Fibroblast of the conjunctiva (primary cell): Measurements from ENCODE around the gene PIKFYVE.
A peak's percentile ranks its signal among the peaks of the same experiment; 100 is the strongest.
"Not testable (repeated sequence)": the region's sequence is repeated elsewhere in the genome, so short reads cannot be mapped to it uniquely, and the experiment has no call there.

Experiments
- DNase-seq: peaks from one replicate; pipeline ENCODE4 v3.0.0-alpha.2; 2010; ENCODE audit warnings: low read depth

Gene PIKFYVE

GRCh38 chr2:208366215-208367127 is 100.4 kb downstream of the PIKFYVE start:
- no peak for DNase-seq

DNA sequence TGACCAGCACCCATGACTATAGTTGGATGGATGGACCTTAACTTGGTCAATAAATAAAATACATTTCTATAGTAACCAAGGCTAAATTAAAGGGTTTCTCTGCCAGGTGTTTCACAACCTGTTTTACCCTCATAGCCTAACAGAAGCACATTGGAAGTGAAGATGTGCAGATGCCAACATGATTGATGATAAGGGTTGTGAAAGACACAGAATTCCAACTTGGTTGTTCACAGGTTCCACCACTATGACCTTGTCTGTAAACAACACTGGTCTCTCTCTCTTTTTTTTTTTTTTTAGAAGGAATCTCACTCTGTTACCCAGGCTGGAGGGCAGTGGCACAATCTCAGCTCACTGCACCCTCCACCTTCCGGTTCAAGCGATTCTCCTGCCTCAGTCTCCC is 103.0 kb downstream of the PIKFYVE start:
- no peak for DNase-seq

GRCh38 chr2:208370881-208371633 is 105.0 kb downstream of the PIKFYVE start:
- DNase-seq: no peak

DNA sequence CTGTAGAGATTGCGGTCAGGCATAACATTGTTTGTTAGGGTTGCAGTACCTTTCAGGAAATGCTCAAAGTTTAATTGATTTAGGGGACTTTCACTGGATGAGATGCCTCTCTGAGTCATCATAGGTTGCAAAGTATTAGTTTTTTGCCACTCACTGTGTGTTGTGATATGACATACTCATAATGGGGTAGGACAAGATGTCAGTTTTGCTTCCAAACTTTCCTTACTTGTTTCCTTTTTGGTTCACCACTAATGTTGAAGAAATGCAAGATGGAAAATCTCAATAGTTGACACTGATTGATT is 105.5 kb downstream of the PIKFYVE start:
- no peak for DNase-seq

DNA sequence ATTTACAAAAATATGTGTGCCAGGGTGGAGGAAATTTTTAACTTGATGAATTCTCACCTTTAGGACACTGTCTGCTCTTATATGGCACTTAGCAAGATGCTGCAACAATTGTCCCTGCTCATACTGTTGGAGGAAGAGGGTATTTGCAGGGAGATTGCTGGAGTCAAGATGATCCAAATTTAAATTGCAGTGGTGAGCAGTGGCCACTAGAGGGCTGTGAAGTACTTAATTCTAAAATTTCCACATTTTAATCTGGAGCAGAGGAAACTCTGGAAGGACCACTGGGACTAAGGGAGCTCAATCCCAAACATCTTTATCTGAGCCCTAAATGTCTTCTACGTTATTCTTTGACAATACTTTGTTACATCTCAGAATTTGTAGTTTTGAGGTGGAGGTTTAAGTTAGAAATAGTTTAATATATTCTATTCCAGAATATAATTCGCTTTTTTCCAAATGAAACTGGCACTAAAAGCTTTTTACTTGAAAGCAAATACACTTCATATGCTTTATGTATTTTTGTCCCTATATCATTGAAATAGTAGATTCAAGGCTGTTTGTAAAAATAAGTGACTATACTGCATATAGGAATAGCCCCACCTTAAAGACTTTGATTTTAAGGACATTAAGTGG is 107.5 kb downstream of the PIKFYVE start:
- DNase-seq: peak; percentile 39

- no peak for DNase-seq
Measured at GRCh38 chr2:208375491-208376068, 109.5 kb downstream of the PIKFYVE start.

DNA sequence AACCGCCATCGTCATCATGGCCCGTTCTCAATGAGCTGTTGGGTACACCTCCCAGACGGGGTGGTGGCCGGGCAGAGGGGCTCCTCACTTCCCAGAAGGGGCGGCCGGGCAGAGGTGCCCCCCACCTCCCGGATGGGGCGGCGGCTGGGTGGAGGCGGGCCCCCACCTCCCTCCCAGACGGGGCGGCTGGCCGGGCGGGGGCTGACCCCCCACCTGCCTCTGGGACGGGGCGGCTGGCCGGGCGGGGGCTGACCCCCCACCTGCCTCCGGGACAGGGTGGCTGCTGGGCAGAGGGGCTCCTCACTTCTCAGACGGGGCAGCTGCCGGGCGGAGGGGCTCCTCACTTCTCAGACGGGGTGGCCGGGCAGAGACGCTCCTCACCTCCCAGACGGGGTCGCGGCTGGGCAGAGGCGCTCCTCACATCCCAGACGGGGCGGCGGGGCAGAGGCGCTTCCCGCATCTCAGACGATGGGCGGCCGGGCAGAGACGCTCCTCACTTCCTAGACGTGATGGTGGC is 111.3 kb downstream of the PIKFYVE start:
- not testable (repeated sequence) for DNase-seq

DNA sequence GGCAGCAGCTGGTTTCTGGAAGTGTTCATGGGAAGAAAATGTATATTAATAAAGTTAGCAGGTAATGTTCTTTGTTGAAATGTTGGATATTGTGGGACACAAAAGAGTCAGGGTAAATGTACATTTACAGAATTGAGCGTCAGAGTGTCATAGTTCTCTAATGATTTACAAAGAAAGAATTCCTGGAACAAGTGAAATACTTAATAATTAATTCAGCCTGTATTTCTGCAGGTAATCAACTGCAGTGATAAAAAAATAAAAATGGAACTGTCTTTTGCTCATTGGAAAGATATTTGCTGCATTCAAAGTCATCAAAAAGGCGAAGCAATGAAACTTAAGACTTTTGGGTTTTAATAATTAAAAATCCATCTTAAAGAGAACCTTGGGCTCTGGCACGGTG is 113.1 kb downstream of the PIKFYVE start:
- no peak for DNase-seq

GRCh38 chr2:208384637-208385036 is 118.6 kb downstream of the PIKFYVE start:
- no peak for DNase-seq

DNA sequence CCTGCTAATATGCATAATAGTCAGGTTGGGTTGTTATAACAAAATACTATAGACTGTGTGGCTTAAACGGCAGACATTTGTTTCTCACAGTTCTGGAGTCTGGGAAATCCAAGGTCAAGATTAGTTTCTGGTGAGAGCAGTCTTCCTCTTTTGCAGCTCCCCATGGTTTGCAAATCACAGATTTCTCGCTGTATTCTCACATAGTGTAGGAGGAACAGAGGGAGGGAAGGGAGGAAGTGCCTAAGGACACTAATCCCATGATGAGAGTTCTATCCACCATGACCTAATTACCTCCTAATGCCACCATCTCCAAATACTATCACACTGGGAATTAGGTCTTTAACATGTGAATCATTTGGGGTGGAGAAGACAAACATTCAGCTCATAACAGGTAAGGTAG is 120.5 kb downstream of the PIKFYVE start:
- DNase-seq: no peak

DNA sequence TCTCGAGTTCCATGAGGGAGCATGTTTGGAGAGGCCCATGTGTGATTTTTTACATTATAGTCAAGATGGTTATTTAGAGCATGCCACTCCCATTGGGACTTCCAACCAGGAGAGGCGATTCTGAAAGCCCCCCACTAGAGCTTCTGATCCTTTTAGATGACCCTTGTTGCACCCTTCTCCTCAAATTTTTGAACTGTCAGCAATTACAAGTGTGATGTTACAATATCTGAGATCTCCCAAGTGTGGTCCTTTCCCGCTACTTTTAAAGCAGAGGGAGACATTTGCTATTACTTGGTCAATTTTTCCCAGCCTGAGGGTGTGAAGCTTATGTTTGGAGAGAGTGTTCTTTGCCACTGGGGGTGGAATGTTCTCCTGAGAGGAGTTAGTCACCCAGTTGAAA is 123.9 kb downstream of the PIKFYVE start:
- no peak for DNase-seq

DNA sequence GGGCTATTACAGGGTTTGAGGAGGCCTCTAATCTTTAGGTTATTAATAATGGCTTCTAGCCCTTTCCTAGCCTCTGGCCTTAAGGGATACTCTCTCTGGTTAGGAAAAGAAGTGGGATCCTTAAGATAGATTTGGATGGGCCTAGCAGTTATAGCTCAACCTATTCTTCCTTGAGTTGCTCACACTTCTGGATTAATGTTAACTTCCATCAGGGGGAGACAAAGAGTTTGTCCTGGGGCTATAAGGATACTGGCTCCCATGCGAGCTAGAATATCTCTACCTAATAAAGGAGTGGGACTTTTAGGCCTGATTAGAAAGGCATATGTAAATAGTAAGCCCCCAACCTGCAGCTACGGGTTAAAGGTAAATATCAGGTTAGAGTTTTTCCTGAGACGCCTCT is 126.2 kb downstream of the PIKFYVE start:
- DNase-seq: no peak

- DNase-seq: not testable (repeated sequence)
Measured at GRCh38 chr2:208396796-208397195, 130.7 kb downstream of the PIKFYVE start.

DNA sequence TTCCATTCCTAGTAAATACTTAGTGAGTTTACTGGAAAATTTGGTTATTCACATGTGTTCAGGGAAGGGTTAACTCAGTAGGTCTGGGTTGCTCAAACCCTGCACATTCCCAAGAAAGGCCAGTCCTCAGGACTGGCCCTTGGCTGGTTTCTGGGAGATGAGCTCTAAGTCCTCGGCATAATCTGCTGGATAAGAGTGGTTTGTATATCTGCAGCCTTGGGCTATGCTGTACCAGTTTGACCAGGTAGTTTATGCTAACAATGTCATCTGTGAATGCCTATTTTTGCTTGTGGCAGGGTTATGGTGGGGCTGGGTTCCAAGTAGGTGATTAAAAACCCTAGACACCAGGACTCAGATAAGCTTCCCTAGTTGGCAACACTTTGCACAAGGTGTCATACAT is 133.1 kb downstream of the PIKFYVE start:
- no peak for DNase-seq

DNA sequence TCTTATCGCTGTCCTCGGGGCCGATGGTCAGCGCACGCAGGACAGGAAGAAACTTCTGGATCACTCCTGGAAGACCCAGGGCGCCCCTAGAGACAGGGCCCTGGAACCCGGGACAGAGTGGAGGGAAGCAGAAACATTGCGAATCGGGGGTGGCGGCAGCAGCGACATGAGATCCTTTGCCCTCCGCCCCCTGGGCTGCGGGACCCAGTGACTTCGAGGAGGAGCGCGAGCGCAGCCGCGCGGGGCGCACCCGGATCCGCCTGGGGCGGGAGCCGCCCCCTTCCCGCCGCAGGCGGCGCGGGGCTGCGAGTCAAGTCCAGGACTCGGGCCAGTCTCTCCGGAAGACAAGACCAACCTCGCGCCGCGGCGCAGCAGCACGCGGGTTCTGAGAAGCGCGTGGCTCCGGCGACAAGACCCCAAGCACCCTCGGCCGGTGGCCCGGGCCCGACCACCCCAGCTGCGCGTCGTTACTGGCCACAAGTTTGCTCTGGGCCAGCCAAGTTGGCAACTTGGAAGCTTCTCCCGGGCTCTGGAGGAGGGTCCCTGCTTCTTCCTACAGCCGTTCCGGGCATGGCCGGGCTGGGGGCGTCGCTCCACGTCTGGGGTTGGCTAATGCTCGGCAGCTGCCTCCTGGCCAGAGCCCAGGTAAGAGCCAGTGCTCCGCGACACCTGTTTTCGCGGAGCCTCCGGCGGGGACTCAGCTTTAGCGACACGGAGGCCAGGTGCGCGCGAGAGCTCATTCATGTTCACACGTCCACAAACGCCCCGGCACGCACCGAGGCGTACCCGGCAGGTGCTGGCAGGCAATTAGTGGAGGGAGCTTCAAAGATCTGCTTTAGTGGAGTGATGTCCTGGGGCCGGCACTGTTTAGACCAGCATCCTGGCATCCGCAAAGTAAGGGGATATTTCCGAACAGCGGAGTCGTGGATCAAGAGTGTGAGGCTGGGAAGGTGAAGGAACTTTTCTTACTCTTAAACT is 140.7 kb downstream of the PIKFYVE start, which contains the start of gene PTH2R:
Gene PTH2R, plus strand, starts transcription at position 319 of the 978 bp plus-strand sequence. Its CDS starts 252 bp downstream, at position 571.
- no peak for DNase-seq

DNA sequence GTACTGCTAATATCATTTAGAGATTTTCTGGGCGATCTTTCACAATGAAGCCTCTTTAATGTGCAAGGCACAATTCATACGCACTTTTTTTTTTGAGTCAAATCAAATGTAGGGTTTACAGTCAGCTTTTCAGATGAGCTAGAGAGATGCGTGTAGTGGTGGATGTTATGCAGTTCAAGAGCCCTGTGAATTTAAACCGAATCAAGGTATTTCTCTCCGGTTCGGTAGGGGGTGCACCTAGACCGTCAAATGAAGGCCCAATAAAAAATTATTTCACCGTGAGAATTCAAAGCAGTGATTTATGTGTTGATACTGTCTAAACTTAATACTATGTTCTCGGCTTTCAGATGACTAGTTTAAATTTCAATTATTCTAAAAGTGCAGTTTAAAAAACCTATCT is 141.6 kb downstream of the PIKFYVE start:
- no peak for DNase-seq
